HepG2 (cell line): Measurements from ENCODE around the gene CSNK1D. TPM values are rescaled to one million over a fixed set of nuclear protein-coding genes. Genes with fewer than 3 reads are reported as not detected.

Experiments
- AFF4 ChIP-seq: sonication (generic); formaldehyde crosslinking; IDR thresholded peaks from 2 replicates; pipeline ENCODE4 v1.4.0; 2020; ENCODE audit warnings: missing genetic modification reagents
- ARNTL ChIP-seq: sonication (generic); formaldehyde crosslinking; IDR thresholded peaks from 2 replicates; pipeline ENCODE4 v1.4.0; 2020; ENCODE audit warnings: mild to moderate bottlenecking, missing genetic modification reagents
- CEBPB ChIP-seq: IDR thresholded peaks from 2 replicates; pipeline ENCODE4 v1.6.1; 2011; ENCODE audit warnings: low read depth, low read length, improper control_type of control experiment, borderline replicate concordance
- CSRNP2 ChIP-seq: sonication (generic); formaldehyde crosslinking; conservative IDR thresholded peaks from 2 replicates; pipeline ENCODE4 v1.8.0; 2022; ENCODE audit warnings: low read depth, missing genetic modification reagents
- GLMP ChIP-seq: sonication (generic); formaldehyde crosslinking; IDR thresholded peaks from 2 replicates; pipeline ENCODE4 v1.9.0; 2021; ENCODE audit warnings: missing genetic modification reagents, mild to moderate bottlenecking, borderline replicate concordance
- HOXA9 ChIP-seq: sonication (generic); formaldehyde crosslinking; IDR thresholded peaks from 2 replicates; pipeline ENCODE4 v1.8.1; 2022; ENCODE audit warnings: missing genetic modification reagents, mild to moderate bottlenecking, moderate library complexity, borderline replicate concordance
- IRF9 ChIP-seq: sonication (generic); formaldehyde crosslinking; IDR thresholded peaks from 2 replicates; pipeline ENCODE4 v1.8.0; 2022; ENCODE audit warnings: missing genetic modification reagents, mild to moderate bottlenecking, borderline replicate concordance
- KLF12 ChIP-seq: sonication (generic); formaldehyde crosslinking; IDR thresholded peaks from 2 replicates; pipeline ENCODE4 v1.4.0; 2020; ENCODE audit warnings: missing genetic modification reagents, borderline replicate concordance
- NR3C1 ChIP-seq: sonication (generic); formaldehyde crosslinking; IDR thresholded peaks from 2 replicates; pipeline ENCODE4 v1.4.0; 2020; ENCODE audit warnings: missing genetic modification reagents
- POGZ ChIP-seq: sonication (generic); formaldehyde crosslinking; IDR thresholded peaks from 2 replicates; pipeline ENCODE4 v1.4.0; 2020; ENCODE audit warnings: mild to moderate bottlenecking, missing genetic modification reagents
- ZNF3 ChIP-seq: IDR thresholded peaks from 2 replicates; pipeline ENCODE4 v1.7.0; 2017; ENCODE audit warnings: inconsistent platforms
- ZNF326 ChIP-seq: sonication (generic); formaldehyde crosslinking; IDR thresholded peaks from 2 replicates; pipeline ENCODE4 v1.4.0; 2020; ENCODE audit warnings: missing genetic modification reagents, borderline replicate concordance
- ZNF34 ChIP-seq: sonication (generic); formaldehyde crosslinking; IDR thresholded peaks from 2 replicates; pipeline ENCODE4 v1.4.0; 2020; ENCODE audit warnings: mild to moderate bottlenecking, missing genetic modification reagents, borderline replicate concordance
- ZNF354B ChIP-seq: sonication (generic); formaldehyde crosslinking; IDR thresholded peaks from 2 replicates; pipeline ENCODE4 v1.8.0; 2022; ENCODE audit warnings: mild to moderate bottlenecking, missing genetic modification reagents
- ZNF530 ChIP-seq: sonication (generic); formaldehyde crosslinking; IDR thresholded peaks from 2 replicates; pipeline ENCODE4 v1.5.0; 2020; ENCODE audit warnings: low read depth, mild to moderate bottlenecking, missing genetic modification reagents
- ZNF710 ChIP-seq: sonication (generic); formaldehyde crosslinking; IDR thresholded peaks from 2 replicates; pipeline ENCODE4 v1.5.0; 2020; ENCODE audit warnings: mild to moderate bottlenecking, missing genetic modification reagents, borderline replicate concordance
- ZSCAN31 ChIP-seq: sonication (generic); formaldehyde crosslinking; IDR thresholded peaks from 2 replicates; pipeline ENCODE4 v1.5.0; 2020; ENCODE audit warnings: low read depth, mild to moderate bottlenecking, missing genetic modification reagents
- polyA plus RNA-seq, 8 experiments: library from polyadenylated mRNA; depleted of rRNA in 3 of 8; stranded (reverse) in 7 of 8; unstranded in 1 of 8; fragments of >200 nt; fragmentation: Illumina TruSeq in 4 of 8; extraction: Trizol in 4 of 8; gene quantifications; 2 replicates each; pipeline versions ENCODE4 v1.2.1 to v1.2.3, GENCODE V29; 2011 to 2016; ENCODE audit warnings: low read depth in 4 of 8, missing spikeins in 1 of 8, mixed read lengths in 1 of 8; ENCODE audit not compliant: insufficient read depth in 1 of 8
- total RNA-seq, 5 experiments: library from RNA; depleted of rRNA; stranded (reverse); fragments of >200 nt; fragmentation: Illumina TruSeq; extraction: Trizol; gene quantifications; 2 replicates each; pipeline ENCODE4 v1.2.3, GENCODE V29; 2016; ENCODE audit warnings: low read depth in 1 of 5

CSNK1D gene
- total and polyA plus RNA-seq, 2 of the 13 experiments (the other 11 are each of a cell fraction or from before 2014, with no cell fraction given): 31.5 to 128 TPM

- no peak for TF ChIP-seq CSRNP2
- TF ChIP-seq ARNTL (CRISPR knock-in tag): peak; percentile 78
- TF ChIP-seq CEBPB: peak; percentile 79
- TF ChIP-seq ZNF34: 0 out of 2 replicates have a peak, but pooled peaks have one; percentile 75
- TF ChIP-seq GLMP: no peak
- TF ChIP-seq HOXA9 (CRISPR knock-in tag): no peak
- 0 out of 2 replicates have a peak, but pooled peaks have one; percentile 65 for TF ChIP-seq ZNF354B (CRISPR knock-in tag)
- TF ChIP-seq ZSCAN31: peak; percentile 94
- peak; percentile 78; the same call in 1 of the 2 replicates for TF ChIP-seq IRF9 (CRISPR knock-in tag)
- no peak for TF ChIP-seq POGZ (CRISPR knock-in tag)
- TF ChIP-seq ZNF530: no peak
- TF ChIP-seq AFF4 (CRISPR knock-in tag): peak; percentile 68; the same call in 1 of the 2 replicates
- peak; percentile 86; the same call in 1 of the 2 replicates for TF ChIP-seq KLF12 (CRISPR knock-in tag)
- no peak for TF ChIP-seq NR3C1 (CRISPR knock-in tag)
- peak; percentile 77 for TF ChIP-seq ZNF326
- TF ChIP-seq ZNF3: 0 out of 2 replicates have a peak, but pooled peaks have one; percentile 23
- peak; percentile 61; the same call in 1 of the 2 replicates for TF ChIP-seq ZNF710
Observed at GRCh38 chr17:82231562-82232321, 41.8 kb downstream of the CSNK1D start (continued).
